ENCODE results near the gene PARD3B. TPM values are rescaled to one million over a fixed set of nuclear protein-coding genes. Genes with fewer than 3 reads are reported as not detected.

Gene PARD3B
- total RNA-seq, 1 experiment from 2014 or later = 6.4 TPM

DNA sequence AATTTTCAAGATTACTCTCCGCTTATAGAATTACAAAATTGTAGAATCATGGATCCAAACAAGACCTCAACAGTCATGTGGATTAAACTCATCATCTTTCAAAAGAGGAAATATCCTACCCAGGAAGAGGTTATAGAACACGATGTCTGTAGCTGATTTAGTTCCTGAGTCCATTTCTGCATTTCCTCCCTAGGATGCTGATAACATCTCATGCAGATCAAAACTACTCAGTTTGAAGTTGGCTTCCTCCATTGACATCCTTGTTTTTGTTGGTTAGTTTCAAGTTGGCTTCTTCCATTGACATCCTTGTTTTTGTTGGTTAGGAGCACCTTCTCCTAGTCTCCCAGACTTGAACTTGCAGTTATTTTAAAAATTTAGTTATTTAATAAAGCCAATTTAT is 147.5 kb downstream of the PARD3B start:
- Histone ChIP-seq H2BK120ac (ENCODE audit: low read depth, low read length, poor library complexity, severe bottlenecking) (no peak overlapping the region), H2BK5ac (ENCODE audit: insufficient read length, low read length) (no peak overlapping the region), H3K4me1 (ENCODE audit: insufficient read depth, low read length) (no peaks in the 10 kb centered on the region), H3K56ac (ENCODE audit: insufficient read length, low read depth, low read length) (no peak overlapping the region), H2BK12ac (ENCODE audit: insufficient read length, low read depth, low read length) (no peak overlapping the region), H3K79me2 (ENCODE audit: insufficient read depth, low read length) (no peaks in the 10 kb centered on the region), H3K18ac (ENCODE audit: insufficient read length, low read depth, low read length) (no peak overlapping the region), H3K79me1 (ENCODE audit: insufficient read depth, low read depth, low read length, poor library complexity, severe bottlenecking) (no peaks in the 10 kb centered on the region), H3K14ac (ENCODE audit: insufficient read depth, low read length) (no peak overlapping the region), H3K23ac (ENCODE audit: insufficient read length, low read depth, low read length) (no peak overlapping the region), H2AFZ (ENCODE audit: low read length) (no peak overlapping the region), H2BK20ac (ENCODE audit: low read depth, low read length, poor library complexity, severe bottlenecking) (no peak overlapping the region), H3K9ac (ENCODE audit: extremely low read depth, insufficient read length, low read length) (no peak overlapping the region), H3K23me2 (ENCODE audit: insufficient read length, low read depth, low read length, poor library complexity, severe bottlenecking) (no peaks in the 10 kb centered on the region), H4K91ac (ENCODE audit: insufficient read length, low read depth, low read length) (no peak overlapping the region), H2AK5ac (ENCODE audit: insufficient read length, low read length) (no peak overlapping the region), H3K9me3 (ENCODE audit: control insufficient read depth, low read depth, low read length) (no peaks in the 10 kb centered on the region), H3T11ph (ENCODE audit: low read length) (no peak overlapping the region), H3K27ac (ENCODE audit: insufficient read length, low read depth, low read length) (no peak overlapping the region), H3K4me2 (ENCODE audit: insufficient read depth, insufficient read length, low read length) (no peak overlapping the region), H3K27me3 (ENCODE audit: insufficient read depth, low read length) (no peaks in the 10 kb centered on the region), H2BK15ac (ENCODE audit: low read depth, low read length) (no peak overlapping the region), H4K8ac (replicated peaks; ENCODE audit: insufficient read length, low read depth, low read length) (no peak overlapping the region), H4K5ac (ENCODE audit: insufficient read length, low read depth, low read length) (no peak overlapping the region), H3K4ac (ENCODE audit: low read depth, low read length) (no peak overlapping the region), H4K20me1 (ENCODE audit: control insufficient read depth, insufficient read depth, insufficient read length) (no peaks in the 10 kb centered on the region)
- no peak for TF ChIP-seq CTCF (conservative IDR thresholded peaks at IDR 0.05)
- H3K27ac Mint-ChIP-seq = no peak overlapping the region
- DNase-seq = no peak
- H3K27me3 Mint-ChIP-seq (ENCODE audit: low read depth) = no peaks in the 10 kb centered on the region
- H3K9me3 Mint-ChIP-seq = no peaks in the 10 kb centered on the region
- no peak overlapping the region for H3K4me3 Mint-ChIP-seq
- WGBS (ENCODE audit: extremely low coverage, insufficient read length, low lambda C conversion rate) = no CpG with 5 or more reads among the region's 2 CpGs
- no peaks in the 10 kb centered on the region for H3K36me3 Mint-ChIP-seq (ENCODE audit: insufficient read depth in 1 of 3, low read depth in 3 of 3)
- no peaks in the 10 kb centered on the region for H3K4me1 Mint-ChIP-seq

Data from H9 (cell line).